HCT116 (cell line): ENCODE measurements around the gene COMMD1. TPM values are rescaled to one million over a fixed set of nuclear protein-coding genes. Genes with fewer than 3 reads are reported as not detected.

Source experiments
- ATAC-seq: fragments of 200-7000 bp; cut with Tn5 transposase; 2 replicates; pipeline ENCODE4 v1.9.1; 2020; ENCODE audit warnings: mild to moderate bottlenecking, moderate library complexity
- BruUV-seq: library from RNA; stranded (reverse); fragments of 400-500 nt; replicated peaks from 2 replicates; lab custom pipeline; 2021; lab: Mats Ljungman, UMichigan
- CTCF ChIA-PET: fragments of 300-600 bp; sonication (Branson Sonifier 250); formaldehyde crosslinking; loops from one replicate; lab custom pipeline; 2021; ENCODE audit warnings: antibody characterized with exemption; lab: Charles Lee
- POLR2A ChIA-PET: fragments of 300-600, 350-600 bp; sonication (Branson Sonifier 250); formaldehyde crosslinking; loops from one replicate; lab custom pipeline; 2021; ENCODE audit warnings: antibody characterized with exemption; lab: Charles Lee
- RAD21 ChIA-PET, 2 experiments: fragments of 300-600 bp; sonication (Branson Sonifier 250); formaldehyde crosslinking; loops; one replicate each; lab custom pipeline; 2023; ENCODE audit warnings: low total read pairs in 2 of 2; ENCODE audit not compliant: uncharacterized antibody in 2 of 2, unreplicated experiment in 2 of 2, low non-redundant PET in 1 of 2; lab: Charles Lee
- DNase-seq: peaks from one replicate; pipeline ENCODE4 v3.0.0-alpha.2; 2010; ENCODE audit warnings: low read depth, low spot score
- H2AFZ ChIP-seq: fragments of 200-600 bp; shearing (Covaris generic), sonication (generic); 2 replicates; pipeline ENCODE4 v1.6.1; 2017; ENCODE audit warnings: low read depth, mixed run types, mixed read lengths, antibody characterized with exemption, low read length; ENCODE audit not compliant: poor library complexity, severe bottlenecking
- H3K27ac ChIP-seq: 2 replicates; pipeline ENCODE4 v1.5.1; 2012; ENCODE audit warnings: low read depth, low read length
- H3K27me3 ChIP-seq: fragments of 200-600 bp; sonication (generic); 2 replicates; pipeline ENCODE4 v1.6.1; 2016; ENCODE audit warnings: mixed run types, low read length, mixed read lengths; ENCODE audit not compliant: insufficient read depth
- H3K36me3 ChIP-seq, 2 experiments: fragments of 200-500 bp in 1 of 2; fragments of 200-600 bp in 1 of 2; sonication (Bioruptor generic) in 1 of 2; sonication (generic) in 1 of 2; 2 replicates each; pipeline versions ENCODE4 v1.5.1 to v1.6.1; 2014 to 2016; ENCODE audit warnings: low read length in 2 of 2, inconsistent platforms in 1 of 2, mixed read lengths in 1 of 2, mixed run types in 1 of 2; ENCODE audit not compliant: insufficient read depth in 2 of 2, control insufficient read depth in 1 of 2
- H3K4me1 ChIP-seq, 2 experiments: fragments of 200-600 bp in 1 of 2; sonication (generic) in 1 of 2; 2 replicates each; pipeline versions ENCODE4 v1.5.1 to v1.6.1; 2012 to 2017; ENCODE audit warnings: low read length in 2 of 2, inconsistent platforms in 1 of 2, mild to moderate bottlenecking in 1 of 2, mixed read lengths in 1 of 2, mixed run types in 1 of 2, moderate library complexity in 1 of 2; ENCODE audit not compliant: insufficient read depth in 2 of 2, control insufficient read depth in 1 of 2
- H3K4me2 ChIP-seq: fragments of 200-600 bp; sonication (generic); 2 replicates; pipeline ENCODE4 v1.6.1; 2017; ENCODE audit warnings: mixed run types, low read length, mixed read lengths
- H3K4me3 ChIP-seq, 2 experiments: fragments of 200-600 bp in 1 of 2; sonication (generic) in 1 of 2; replicated peaks in 1 of 2; 2 replicates each; pipeline ENCODE4 v1.5.1; 2011 to 2016; ENCODE audit warnings: low read length in 2 of 2, control low read depth in 1 of 2, low read depth in 1 of 2, mild to moderate bottlenecking in 1 of 2, mixed read lengths in 1 of 2, mixed run types in 1 of 2
- H3K79me2 ChIP-seq: fragments of 200-600 bp; sonication (generic); 2 replicates; pipeline ENCODE4 v1.6.1; 2017; ENCODE audit warnings: mild to moderate bottlenecking, mixed run types, low read length, moderate library complexity, mixed read lengths; ENCODE audit not compliant: insufficient read depth
- H3K9ac ChIP-seq: fragments of 200-600 bp; sonication (generic); 2 replicates; pipeline ENCODE4 v1.6.1; 2016; ENCODE audit warnings: low read length, mixed read lengths
- H3K9me2 ChIP-seq: fragments of 200-600 bp; sonication (generic), shearing (Covaris generic); 2 replicates; pipeline ENCODE4 v1.6.1; 2017; ENCODE audit warnings: mixed run types, mild to moderate bottlenecking, moderate library complexity; ENCODE audit not compliant: insufficient read depth
- H3K9me3 ChIP-seq, 2 experiments: fragments of 200-500 bp in 1 of 2; fragments of 200-600 bp in 1 of 2; sonication (Bioruptor generic) in 1 of 2; sonication (generic) in 1 of 2; 2 replicates each; pipeline ENCODE4 v1.6.1; 2014 to 2017; ENCODE audit warnings: low read length in 2 of 2, mixed read lengths in 2 of 2, inconsistent platforms in 1 of 2, low read depth in 1 of 2, mild to moderate bottlenecking in 1 of 2, mixed run types in 1 of 2, moderate library complexity in 1 of 2; ENCODE audit not compliant: control insufficient read depth in 1 of 2, insufficient read depth in 1 of 2
- H4K20me1 ChIP-seq: fragments of 200-600 bp; sonication (generic), shearing (Covaris generic); 2 replicates; pipeline ENCODE4 v1.6.1; 2017; ENCODE audit warnings: mixed run types, mild to moderate bottlenecking, moderate library complexity; ENCODE audit not compliant: insufficient read depth
- CBX3 ChIP-seq: IDR thresholded peaks from 2 replicates; pipeline ENCODE4 v1.6.1; 2012; ENCODE audit warnings: low read depth
- CEBPB ChIP-seq: IDR thresholded peaks from 2 replicates; pipeline ENCODE4 v1.6.1; 2012; ENCODE audit warnings: low read depth
- EGR1 ChIP-seq: IDR thresholded peaks from 2 replicates; pipeline ENCODE4 v1.6.1; 2012; ENCODE audit warnings: low read depth
- RAD21 ChIP-seq: IDR thresholded peaks from 2 replicates; pipeline ENCODE4 v1.6.1; 2012; ENCODE audit warnings: low read depth, mild to moderate bottlenecking
- SIN3A ChIP-seq: IDR thresholded peaks from 2 replicates; pipeline ENCODE4 v1.6.1; 2012; ENCODE audit warnings: low read depth
- SP1 ChIP-seq: IDR thresholded peaks from 2 replicates; pipeline ENCODE4 v1.6.1; 2012; ENCODE audit warnings: low read depth
- SRF ChIP-seq: IDR thresholded peaks from 2 replicates; pipeline ENCODE4 v1.6.1; 2012; ENCODE audit warnings: low read depth
- TCF7L2 ChIP-seq: IDR thresholded peaks from 2 replicates; pipeline ENCODE4 v1.7.0; 2011; ENCODE audit warnings: borderline replicate concordance, inconsistent platforms; ENCODE audit not compliant: insufficient read depth, insufficient read length; ENCODE audit errors: extremely low read depth
- YY1 ChIP-seq: IDR thresholded peaks from 2 replicates; pipeline ENCODE4 v1.6.1; 2011; ENCODE audit warnings: low read length, low read depth, moderate library complexity, mild to moderate bottlenecking; ENCODE audit not compliant: insufficient replicate concordance; ENCODE audit errors: extremely low read depth
- ZNF274 ChIP-seq: fragments of 200-500 bp; sonication (Bioruptor generic); IDR thresholded peaks from 2 replicates; pipeline ENCODE4 v1.6.1; 2014; ENCODE audit warnings: mild to moderate bottlenecking, low read depth, low read length, inconsistent platforms
- intact Hi-C: fragments of 100-400 bp; cut with micrococcal nuclease; formaldehyde crosslinking; loops from 2 replicates; pipeline ENCODE4 v1.10.0; 2022
- total RNA-seq: library from RNA; stranded (reverse); gene quantifications from one replicate; pipeline ENCODE4 v1.2.1, GENCODE V29; 2021; ENCODE audit not compliant: unreplicated experiment
- TF ChIP-seq, protein P1 (sequence below), 3 experiments: fragments of 200-600 bp in 1 of 3; sonication (generic) in 1 of 3; IDR thresholded peaks in 2 of 3; conservative IDR thresholded peaks in 1 of 3; 2 replicates each; pipeline ENCODE4 v1.5.1; 2012 to 2017; ENCODE audit warnings: low read depth in 2 of 3, low read length in 2 of 3, antibody characterized with exemption in 1 of 3, borderline replicate concordance in 1 of 3, control low read depth in 1 of 3, mild to moderate bottlenecking in 1 of 3, mixed read lengths in 1 of 3, mixed run types in 1 of 3, moderate library complexity in 1 of 3; ENCODE audit not compliant: insufficient read depth in 1 of 3
- TF ChIP-seq, protein P2 (sequence below): IDR thresholded peaks from 2 replicates; pipeline ENCODE4 v1.6.1; 2012; ENCODE audit warnings: low read depth
- TF ChIP-seq, protein P3 (sequence below): IDR thresholded peaks from 2 replicates; pipeline ENCODE4 v1.6.1; 2012
- TF ChIP-seq, protein P4 (sequence below): IDR thresholded peaks from 2 replicates; pipeline ENCODE4 v1.6.1; 2011; ENCODE audit warnings: mild to moderate bottlenecking, low read length, moderate library complexity; ENCODE audit not compliant: insufficient replicate concordance; ENCODE audit errors: extremely low read depth

The COMMD1 gene
- total RNA-seq, 1 experiment from 2014 or later, result 16.1 TPM

DNA sequence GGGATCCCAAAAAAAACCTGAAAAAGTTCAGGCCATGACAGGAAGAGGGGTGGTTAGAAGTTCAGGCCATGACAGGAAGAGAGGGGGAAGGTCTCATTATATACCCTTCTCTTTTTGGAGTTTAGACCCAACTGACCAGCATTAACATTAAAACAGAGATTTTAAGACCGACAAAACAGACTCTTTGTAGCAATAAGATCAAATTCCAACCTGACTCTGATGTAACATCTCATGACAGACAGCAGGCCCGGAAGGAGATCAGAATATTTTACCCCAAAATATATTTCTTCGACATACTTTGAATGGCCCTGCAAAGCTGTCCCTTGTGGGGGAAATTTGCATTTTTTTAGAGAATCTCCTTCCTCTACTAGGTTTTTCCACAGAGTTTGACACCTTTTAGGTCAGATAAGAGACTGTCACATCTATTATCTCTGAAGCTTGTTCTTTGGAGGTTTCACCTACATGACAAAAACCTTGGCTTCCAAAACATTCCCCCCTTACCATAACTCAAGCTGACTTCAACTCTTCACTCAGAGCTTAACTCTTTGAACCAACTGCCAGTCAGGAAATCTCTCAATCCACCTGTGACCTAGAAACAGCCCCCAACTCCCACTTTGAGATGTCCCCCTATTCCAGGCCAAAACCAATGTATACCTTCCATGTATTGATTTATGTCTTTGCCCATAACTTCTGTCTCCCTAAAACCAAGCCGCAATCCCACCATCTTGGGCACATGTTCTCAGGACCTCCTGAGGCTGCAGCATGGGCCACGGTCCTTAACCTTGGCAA, 239.4 kb downstream of the COMMD1 start:
- CTCF ChIA-PET, result no interaction called here
- TF ChIP-seq, protein P1, sequence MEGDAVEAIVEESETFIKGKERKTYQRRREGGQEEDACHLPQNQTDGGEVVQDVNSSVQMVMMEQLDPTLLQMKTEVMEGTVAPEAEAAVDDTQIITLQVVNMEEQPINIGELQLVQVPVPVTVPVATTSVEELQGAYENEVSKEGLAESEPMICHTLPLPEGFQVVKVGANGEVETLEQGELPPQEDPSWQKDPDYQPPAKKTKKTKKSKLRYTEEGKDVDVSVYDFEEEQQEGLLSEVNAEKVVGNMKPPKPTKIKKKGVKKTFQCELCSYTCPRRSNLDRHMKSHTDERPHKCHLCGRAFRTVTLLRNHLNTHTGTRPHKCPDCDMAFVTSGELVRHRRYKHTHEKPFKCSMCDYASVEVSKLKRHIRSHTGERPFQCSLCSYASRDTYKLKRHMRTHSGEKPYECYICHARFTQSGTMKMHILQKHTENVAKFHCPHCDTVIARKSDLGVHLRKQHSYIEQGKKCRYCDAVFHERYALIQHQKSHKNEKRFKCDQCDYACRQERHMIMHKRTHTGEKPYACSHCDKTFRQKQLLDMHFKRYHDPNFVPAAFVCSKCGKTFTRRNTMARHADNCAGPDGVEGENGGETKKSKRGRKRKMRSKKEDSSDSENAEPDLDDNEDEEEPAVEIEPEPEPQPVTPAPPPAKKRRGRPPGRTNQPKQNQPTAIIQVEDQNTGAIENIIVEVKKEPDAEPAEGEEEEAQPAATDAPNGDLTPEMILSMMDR (IDR thresholded peaks at IDR 0.05 in 2 of 3, conservative IDR thresholded peaks at IDR 0.05 in 1 of 3; ENCODE audit: borderline replicate concordance in 1 of 3, insufficient read depth in 1 of 3, low read depth in 2 of 3, low read length in 2 of 3), result no peak
- TF ChIP-seq, protein P2, sequence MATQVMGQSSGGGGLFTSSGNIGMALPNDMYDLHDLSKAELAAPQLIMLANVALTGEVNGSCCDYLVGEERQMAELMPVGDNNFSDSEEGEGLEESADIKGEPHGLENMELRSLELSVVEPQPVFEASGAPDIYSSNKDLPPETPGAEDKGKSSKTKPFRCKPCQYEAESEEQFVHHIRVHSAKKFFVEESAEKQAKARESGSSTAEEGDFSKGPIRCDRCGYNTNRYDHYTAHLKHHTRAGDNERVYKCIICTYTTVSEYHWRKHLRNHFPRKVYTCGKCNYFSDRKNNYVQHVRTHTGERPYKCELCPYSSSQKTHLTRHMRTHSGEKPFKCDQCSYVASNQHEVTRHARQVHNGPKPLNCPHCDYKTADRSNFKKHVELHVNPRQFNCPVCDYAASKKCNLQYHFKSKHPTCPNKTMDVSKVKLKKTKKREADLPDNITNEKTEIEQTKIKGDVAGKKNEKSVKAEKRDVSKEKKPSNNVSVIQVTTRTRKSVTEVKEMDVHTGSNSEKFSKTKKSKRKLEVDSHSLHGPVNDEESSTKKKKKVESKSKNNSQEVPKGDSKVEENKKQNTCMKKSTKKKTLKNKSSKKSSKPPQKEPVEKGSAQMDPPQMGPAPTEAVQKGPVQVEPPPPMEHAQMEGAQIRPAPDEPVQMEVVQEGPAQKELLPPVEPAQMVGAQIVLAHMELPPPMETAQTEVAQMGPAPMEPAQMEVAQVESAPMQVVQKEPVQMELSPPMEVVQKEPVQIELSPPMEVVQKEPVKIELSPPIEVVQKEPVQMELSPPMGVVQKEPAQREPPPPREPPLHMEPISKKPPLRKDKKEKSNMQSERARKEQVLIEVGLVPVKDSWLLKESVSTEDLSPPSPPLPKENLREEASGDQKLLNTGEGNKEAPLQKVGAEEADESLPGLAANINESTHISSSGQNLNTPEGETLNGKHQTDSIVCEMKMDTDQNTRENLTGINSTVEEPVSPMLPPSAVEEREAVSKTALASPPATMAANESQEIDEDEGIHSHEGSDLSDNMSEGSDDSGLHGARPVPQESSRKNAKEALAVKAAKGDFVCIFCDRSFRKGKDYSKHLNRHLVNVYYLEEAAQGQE, result no peak
- no peak for TF ChIP-seq EGR1
- TF ChIP-seq, protein P3, sequence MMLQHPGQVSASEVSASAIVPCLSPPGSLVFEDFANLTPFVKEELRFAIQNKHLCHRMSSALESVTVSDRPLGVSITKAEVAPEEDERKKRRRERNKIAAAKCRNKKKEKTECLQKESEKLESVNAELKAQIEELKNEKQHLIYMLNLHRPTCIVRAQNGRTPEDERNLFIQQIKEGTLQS, result no peak
- no peak for TF ChIP-seq SRF
- TF ChIP-seq RAD21, result no peak
- TF ChIP-seq SIN3A, result no peak
- TF ChIP-seq, protein P4, sequence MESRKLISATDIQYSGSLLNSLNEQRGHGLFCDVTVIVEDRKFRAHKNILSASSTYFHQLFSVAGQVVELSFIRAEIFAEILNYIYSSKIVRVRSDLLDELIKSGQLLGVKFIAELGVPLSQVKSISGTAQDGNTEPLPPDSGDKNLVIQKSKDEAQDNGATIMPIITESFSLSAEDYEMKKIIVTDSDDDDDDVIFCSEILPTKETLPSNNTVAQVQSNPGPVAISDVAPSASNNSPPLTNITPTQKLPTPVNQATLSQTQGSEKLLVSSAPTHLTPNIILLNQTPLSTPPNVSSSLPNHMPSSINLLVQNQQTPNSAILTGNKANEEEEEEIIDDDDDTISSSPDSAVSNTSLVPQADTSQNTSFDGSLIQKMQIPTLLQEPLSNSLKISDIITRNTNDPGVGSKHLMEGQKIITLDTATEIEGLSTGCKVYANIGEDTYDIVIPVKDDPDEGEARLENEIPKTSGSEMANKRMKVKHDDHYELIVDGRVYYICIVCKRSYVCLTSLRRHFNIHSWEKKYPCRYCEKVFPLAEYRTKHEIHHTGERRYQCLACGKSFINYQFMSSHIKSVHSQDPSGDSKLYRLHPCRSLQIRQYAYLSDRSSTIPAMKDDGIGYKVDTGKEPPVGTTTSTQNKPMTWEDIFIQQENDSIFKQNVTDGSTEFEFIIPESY, result no peak
- TF ChIP-seq YY1, result no peak
- no peak for TF ChIP-seq CBX3
- TF ChIP-seq CEBPB, result no peak
- TF ChIP-seq SP1, result no peak
- no peak for TF ChIP-seq ZNF274
- no peak for TF ChIP-seq TCF7L2
- ATAC-seq (no peak), DNase-seq (no peak)
- POLR2A ChIA-PET, result no interaction called here
- RAD21 ChIA-PET, result no interaction called here
- no peaks in the 10 kb centered on the region for H3K27me3 ChIP-seq
- intact Hi-C loops, result no loop called here
- no peak overlapping the region for H3K4me3 ChIP-seq
- peaks cover 0 to 6% of the 10 kb centered on the region in 2 experiments; a peak in 1 of 4 replicates for H3K4me1 ChIP-seq
- H3K27ac ChIP-seq, result no peak overlapping the region
- H3K9ac ChIP-seq, result no peak overlapping the region
- H4K20me1 ChIP-seq, result no peaks in the 10 kb centered on the region
- H2AFZ ChIP-seq, result no peak overlapping the region
- no peaks in the 10 kb centered on the region for H3K36me3 ChIP-seq
- H3K4me2 ChIP-seq, result no peak overlapping the region
- BruUV-seq, result no TSS peak
- no peaks in the 10 kb centered on the region for H3K9me2 ChIP-seq
- H3K79me2 ChIP-seq, result no peaks in the 10 kb centered on the region
- no peaks in the 10 kb centered on the region for H3K9me3 ChIP-seq
